HT-29 (cell line): ENCODE results near the gene UBE3A. TPM values are rescaled to one million over a fixed set of nuclear protein-coding genes. Genes with fewer than 3 reads are reported as not detected.
"Not testable (repeated sequence)": the region's sequence is repeated elsewhere in the genome, so short reads cannot be mapped to it uniquely, and the experiment has no call there.

Experiments used
- DNase-seq: peaks from one replicate; pipeline ENCODE4 v3.0.0-alpha.2; 2015; ENCODE audit warnings: low spot score
- total RNA-seq: library from RNA; depleted of rRNA; stranded (reverse); fragments of >200 nt; shearing (Covaris generic); gene quantifications from 2 replicates; pipeline ENCODE4 v1.2.3, GENCODE V29; 2014; rRNA removed

The UBE3A gene
- total RNA-seq = 95.2 and 105 TPM in 2 replicates

DNA sequence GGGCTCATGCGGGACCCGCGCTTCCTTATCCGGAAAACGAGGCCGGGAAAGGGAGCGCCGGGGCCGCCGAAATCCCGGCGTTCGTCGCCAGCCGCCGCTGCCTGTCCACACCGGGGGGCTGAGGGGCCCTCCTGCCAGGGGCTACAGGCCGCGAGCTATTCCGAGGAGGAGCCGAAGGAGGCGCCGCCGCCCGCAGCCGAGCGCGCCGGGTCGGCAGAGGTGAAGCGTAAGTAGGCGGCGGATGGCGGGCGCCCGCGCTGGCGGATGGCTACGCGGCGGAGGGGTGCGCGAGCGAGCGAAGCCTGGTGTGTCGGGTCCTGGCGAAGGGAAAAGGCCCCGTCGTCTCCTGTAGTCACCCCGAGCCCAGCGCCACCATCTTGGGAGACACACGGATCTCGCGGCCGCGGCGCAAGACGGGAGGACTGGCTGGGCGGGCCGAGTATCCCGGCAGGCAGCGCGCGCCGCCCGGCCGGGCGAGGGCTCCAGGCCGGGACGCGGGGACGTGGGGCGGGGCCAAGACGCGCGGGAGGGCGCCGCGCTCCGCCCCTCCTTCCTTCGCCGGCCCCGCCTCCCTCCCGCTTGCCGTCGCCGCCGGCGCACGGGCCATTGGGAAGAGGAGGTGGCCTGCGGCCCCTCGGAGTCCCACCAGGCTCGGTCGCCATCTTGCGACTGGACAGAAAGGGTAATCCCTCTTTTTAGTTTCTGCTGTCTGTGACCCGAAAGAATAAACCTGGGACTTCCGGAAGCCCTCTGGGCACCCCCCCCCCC is at the start of gene UBE3A:
Gene UBE3A (minus strand): TSS at position 424 of the 768 bp plus-strand sequence. CDS start 29,917 bp downstream, outside the sequence.
- DNase-seq = peak; percentile 94

GRCh38 chr15:25487226-25487884 is 48.5 kb upstream of the UBE3A start:
- DNase-seq = no peak

GRCh38 chr15:25486051-25486450 is 47.2 kb upstream of the UBE3A start:
- no peak for DNase-seq

- DNase-seq = no peak
Measured at GRCh38 chr15:25481208-25481859, 42.5 kb upstream of the UBE3A start.

DNA sequence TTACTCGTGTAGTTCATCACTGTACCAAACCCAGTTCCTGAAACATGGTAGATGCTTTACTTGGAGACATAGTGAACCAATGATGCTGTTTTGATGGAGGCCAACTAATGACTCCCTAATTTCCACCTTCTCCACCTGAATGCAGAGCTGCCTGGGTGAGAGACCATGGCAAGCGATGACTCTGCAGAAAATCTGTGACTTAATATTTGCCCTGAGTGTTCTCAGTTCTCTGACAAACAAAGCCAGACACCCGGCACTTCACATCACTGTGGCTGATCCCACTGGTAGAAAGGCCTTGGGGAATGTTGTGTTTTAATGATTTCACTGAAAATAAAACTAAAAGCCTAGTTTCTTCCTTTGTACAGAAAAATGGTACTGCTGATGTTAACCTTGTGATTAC is 39.5 kb upstream of the UBE3A start:
- DNase-seq = no peak

DNA sequence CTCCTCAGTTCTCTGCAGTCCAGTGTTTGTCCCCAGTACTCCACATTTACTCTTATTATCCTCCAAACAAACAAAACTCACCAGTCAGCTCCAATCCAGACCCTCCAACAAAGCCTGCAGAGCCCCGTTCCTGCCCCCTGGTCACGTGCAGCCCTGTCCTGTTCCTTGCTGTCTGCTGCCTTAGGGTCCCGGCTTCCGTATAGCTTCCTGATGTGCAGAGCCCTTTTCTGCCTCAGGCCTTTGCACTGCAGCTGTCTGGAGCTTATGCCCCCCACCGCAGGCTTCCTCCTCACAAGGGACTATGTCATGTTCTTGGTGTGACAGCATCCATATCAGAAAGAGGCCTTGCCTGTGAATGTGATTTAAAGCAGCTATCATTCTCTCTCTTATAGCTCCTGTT is 39.0 kb upstream of the UBE3A start:
- no peak for DNase-seq

GRCh38 chr15:25474251-25474650 is 35.4 kb upstream of the UBE3A start:
- DNase-seq = no peak

- DNase-seq = no peak
Measured at GRCh38 chr15:25470230-25470629, 31.4 kb upstream of the UBE3A start.

GRCh38 chr15:25469377-25469776 is 30.6 kb upstream of the UBE3A start:
- no peak for DNase-seq

DNA sequence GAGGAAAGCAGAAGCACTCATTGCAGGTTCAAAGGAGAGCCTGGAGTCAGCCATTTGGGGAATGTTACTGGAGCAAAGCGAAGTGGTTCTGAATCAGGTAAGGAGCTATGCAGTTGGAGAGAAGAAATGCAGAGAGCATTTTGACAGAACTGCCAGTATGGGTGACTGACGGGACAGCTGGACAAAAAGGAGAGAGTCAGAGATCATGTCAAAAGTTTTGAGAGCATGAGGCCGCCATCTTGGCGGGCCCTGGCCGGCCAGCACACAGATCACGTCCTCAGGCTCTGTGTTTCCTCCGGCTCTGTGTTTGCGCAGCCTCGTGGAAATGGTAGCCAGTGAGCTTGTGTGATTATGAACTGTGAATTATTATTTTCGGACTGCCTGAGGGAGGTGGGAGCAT is 29.8 kb upstream of the UBE3A start:
- DNase-seq = no peak

GRCh38 chr15:25465835-25466234 is 27.0 kb upstream of the UBE3A start:
- DNase-seq = no peak

DNA sequence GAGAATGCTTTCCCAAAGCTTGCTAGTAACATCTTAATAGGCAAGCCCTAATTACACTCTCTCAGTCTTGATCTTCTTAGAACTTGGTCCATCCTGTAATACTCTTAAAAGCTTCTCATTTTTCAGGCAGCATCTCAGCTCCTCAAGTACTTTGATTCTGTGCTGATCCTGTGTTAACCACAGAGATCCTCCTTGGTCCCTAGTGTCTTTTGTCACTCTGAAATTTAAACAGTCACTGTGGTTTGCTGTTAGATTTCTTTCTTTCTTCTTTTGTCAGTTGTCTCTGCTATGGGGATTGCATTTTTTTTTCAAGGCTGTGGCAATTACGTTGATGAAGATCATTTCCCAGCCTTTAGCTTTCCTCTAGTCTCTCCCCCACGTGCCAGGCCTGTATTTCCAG is 26.0 kb upstream of the UBE3A start:
- no peak for DNase-seq

- DNase-seq = no peak
Measured at GRCh38 chr15:25464383-25464782, 25.6 kb upstream of the UBE3A start.

DNA sequence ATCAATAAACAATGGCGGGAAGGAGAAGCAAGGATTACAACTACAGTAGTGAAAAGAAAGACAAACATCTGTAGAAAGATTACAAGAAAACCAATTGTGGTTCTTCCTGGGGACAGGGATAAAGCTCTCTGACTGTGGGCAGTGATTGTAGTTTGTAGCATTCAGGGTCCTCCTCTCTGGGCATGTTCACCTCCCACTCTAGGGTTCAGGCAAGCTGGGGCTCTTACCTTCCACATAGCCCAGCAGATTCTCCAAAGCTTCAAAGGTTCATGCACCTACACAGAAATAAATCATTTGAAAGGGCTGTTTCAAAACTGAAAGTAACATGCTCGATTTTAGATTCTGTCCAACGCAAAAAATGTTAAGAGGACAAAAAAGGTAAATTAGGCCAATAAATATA is 17.4 kb upstream of the UBE3A start:
- no peak for DNase-seq

- DNase-seq = no peak
Measured at GRCh38 chr15:25455226-25455625, 16.4 kb upstream of the UBE3A start.

- no peak for DNase-seq
Measured at GRCh38 chr15:25454771-25455170, 15.9 kb upstream of the UBE3A start.

GRCh38 chr15:25453246-25453645 is 14.4 kb upstream of the UBE3A start:
- DNase-seq = not testable (repeated sequence)

DNA sequence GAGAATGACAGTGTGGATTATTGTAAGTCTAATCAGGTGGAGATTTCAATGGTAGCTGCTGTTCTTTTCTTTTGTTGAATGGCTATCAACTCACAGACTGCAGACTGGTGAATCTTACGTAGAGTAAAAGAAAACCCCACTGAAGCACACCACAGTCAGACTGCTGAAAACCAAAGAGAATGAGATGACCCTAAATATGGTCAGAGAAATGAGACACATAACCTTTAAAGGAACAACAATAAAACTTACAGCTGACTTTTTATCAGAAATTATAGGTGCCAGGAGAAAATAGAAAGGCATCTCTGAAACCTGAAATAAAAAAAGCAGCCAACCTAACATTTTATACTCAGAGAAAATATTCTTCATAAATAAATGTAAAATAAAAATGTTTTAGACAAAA is 12.7 kb upstream of the UBE3A start:
- DNase-seq = no peak

GRCh38 chr15:25450163-25450562 is 11.3 kb upstream of the UBE3A start:
- DNase-seq = no peak

GRCh38 chr15:25446076-25446475 is 7.3 kb upstream of the UBE3A start:
- DNase-seq = no peak

DNA sequence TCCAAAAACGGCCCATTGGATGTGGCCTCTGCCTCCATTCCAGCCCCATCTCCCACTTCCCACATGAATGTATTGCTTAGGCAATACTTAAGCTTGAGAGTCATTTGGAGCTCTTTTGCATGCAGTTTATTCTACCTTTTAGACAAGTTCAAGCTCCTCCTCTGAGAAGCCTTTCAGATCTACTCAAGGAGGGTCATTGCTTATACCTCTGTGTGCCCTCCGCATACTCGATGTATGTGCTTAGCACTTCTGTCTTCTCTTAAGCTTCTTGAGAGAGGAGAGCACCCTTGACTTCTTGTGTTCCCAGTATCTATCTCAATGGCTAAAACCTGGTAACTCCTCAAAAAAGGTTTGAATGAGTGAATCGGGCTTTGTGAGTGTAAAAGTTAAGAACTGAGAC is 6.6 kb upstream of the UBE3A start:
- DNase-seq = no peak

- no peak for DNase-seq
Measured at GRCh38 chr15:25441111-25441510, 2.3 kb upstream of the UBE3A start.

DNA sequence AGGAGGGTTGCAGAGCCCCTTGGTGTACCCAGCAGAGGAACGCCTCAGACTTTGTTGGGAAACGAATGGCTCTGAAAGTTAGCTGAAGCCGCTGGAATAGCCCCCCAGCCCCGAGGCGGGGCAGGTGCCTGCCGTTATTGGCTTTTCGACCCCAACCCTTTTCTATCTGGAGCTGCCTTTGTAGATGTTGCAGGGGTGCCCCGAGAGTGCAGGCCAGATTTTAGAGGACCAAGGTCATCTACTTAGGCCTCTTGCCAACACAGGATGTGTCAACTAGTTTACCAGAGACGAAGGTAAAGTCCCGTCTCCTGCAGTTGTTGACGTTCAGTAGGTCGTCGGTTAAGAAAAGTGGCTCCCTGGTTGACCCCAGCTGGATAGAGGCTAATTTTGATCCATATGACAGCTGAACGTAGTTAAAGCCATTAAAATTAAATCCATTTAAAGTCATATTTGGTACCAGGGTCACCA is 579 bp upstream of the UBE3A start:
- DNase-seq = no peak
